Measurements from ENCODE around the gene PKMYT1.

GRCh38 chr16:2933701-2934100 lies 46.5 kb downstream of the PKMYT1 start:
- no peak for TF ChIP-seq CTCF (IDR thresholded peaks at IDR 0.05)
- no peak for TF ChIP-seq POLR2AphosphoS5 (IDR thresholded peaks at IDR 0.05; ENCODE audit: insufficient read depth in 1 of 2, low read depth in 1 of 2)
- TF ChIP-seq POLR2A (IDR thresholded peaks at IDR 0.05), result no peak
